Measurements from ENCODE around the gene ZCCHC10.

- TF ChIP-seq EZH2 (IDR thresholded peaks at IDR 0.05; ENCODE audit: borderline replicate concordance, low read depth, low read length, severe bottlenecking): no peak
- no peak for TF ChIP-seq MYC (IDR thresholded peaks at IDR 0.05; ENCODE audit: low read depth, low read length)
- no peak for TF ChIP-seq CTCF (IDR thresholded peaks at IDR 0.05; ENCODE audit: extremely low read depth in 1 of 2, insufficient read depth in 1 of 2, low read depth in 1 of 2, low read length in 2 of 2)
- no peak for TF ChIP-seq POLR2AphosphoS5 (IDR thresholded peaks at IDR 0.05; ENCODE audit: insufficient read depth, low read depth, low read length)
- TF ChIP-seq POLR2A (IDR thresholded peaks at IDR 0.05; ENCODE audit: low read depth, low read length): no peak
- TF ChIP-seq MAX (IDR thresholded peaks at IDR 0.05; ENCODE audit: insufficient read depth, insufficient read length): no peak
- TF ChIP-seq JUN (IDR thresholded peaks at IDR 0.05; ENCODE audit: borderline replicate concordance, insufficient read depth, insufficient read length, low read depth): no peak
- TF ChIP-seq FOS (IDR thresholded peaks at IDR 0.05; ENCODE audit: borderline replicate concordance, insufficient read depth, low read length): no peak
Measured at GRCh38 chr5:132951897-132952296, 74.5 kb downstream of the ZCCHC10 start.

Data from endothelial cell of umbilical vein (primary cell).